Raji (cell line): ENCODE data around the gene PRKCE.

ENCODE experiments used
- POLR2A ChIP-seq: IDR thresholded peaks from 2 replicates; pipeline ENCODE4 v1.6.1; 2011; ENCODE audit warnings: low read depth, low read length, control low read depth; ENCODE audit not compliant: insufficient read depth

Gene PRKCE

DNA sequence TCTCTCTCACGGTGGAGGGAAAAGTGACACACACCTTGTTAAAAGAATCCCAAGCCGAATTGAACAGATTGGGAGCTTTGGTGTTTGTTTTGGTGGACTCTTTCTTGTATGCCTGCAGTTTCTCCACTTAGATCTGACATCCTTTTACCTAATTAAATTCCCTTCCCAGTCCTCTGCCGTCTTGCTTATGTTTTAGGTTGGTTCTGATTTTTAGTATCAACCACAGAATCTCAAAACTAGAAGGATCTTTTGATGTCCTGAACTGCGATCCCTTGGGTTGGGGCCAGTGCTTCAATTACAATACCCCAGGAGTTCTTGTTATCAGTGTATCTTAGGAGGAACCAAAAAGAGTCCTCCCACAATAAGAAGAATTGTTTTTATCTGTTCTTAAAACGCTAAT, 112.3 kb downstream of the PRKCE start:
- TF ChIP-seq POLR2A: no peak

DNA sequence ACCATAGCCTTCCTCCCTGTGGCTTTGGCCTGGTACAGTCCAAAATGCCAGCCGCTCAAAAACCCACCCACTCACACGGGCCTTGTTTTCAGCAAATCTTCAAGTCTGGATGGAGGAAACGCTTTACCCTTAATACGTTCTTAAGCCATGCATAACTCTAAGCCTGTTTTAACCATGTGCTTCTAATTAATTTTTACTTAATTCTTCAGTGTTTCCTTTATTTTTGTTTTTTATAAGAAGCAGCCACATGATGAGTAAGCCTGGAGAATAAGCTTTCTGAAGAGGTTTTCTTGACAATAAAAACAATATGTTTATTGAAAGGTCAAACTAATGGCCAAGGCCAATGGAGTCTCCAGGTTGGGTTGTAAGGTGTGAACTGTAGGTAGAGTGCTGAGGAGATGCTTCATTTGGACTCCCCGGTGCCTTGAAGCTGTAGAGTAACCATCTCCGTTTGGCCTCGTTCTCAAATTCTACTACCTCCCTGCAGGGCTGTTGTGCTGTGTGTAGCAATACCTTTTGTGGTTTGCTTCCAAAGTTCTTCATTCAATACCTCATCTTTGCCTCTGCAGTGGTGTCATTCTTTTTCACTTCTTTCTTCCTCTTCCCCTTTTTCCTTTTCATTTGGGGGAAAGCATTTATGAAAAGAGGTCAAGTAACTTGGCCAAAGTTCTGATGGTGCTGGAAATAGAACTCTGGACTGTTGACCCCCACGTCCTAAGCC, 113.7 kb downstream of the PRKCE start:
- TF ChIP-seq POLR2A: no peak

GRCh38 chr2:45765728-45766254, 114.3 kb downstream of the PRKCE start:
- no peak for TF ChIP-seq POLR2A

DNA sequence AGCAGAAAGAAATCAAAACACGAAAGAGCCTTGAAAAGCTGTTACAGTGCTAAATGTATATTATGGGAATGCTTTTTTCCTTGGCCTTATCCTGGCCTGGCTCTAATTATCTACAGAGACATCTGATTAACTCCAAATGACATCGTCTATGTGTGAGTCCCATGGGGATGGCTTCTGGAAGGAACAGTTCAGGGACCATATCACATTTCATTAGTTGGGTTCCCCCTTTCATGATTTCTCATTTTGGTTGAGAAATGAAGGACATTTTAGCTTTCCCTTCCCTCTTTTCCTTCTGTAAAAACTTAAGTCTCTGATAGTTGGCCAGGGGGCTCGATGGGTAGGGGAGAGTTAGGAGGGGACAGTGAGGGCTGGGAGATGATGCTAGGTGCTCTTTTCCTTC, 116.7 kb downstream of the PRKCE start:
- no peak for TF ChIP-seq POLR2A

DNA sequence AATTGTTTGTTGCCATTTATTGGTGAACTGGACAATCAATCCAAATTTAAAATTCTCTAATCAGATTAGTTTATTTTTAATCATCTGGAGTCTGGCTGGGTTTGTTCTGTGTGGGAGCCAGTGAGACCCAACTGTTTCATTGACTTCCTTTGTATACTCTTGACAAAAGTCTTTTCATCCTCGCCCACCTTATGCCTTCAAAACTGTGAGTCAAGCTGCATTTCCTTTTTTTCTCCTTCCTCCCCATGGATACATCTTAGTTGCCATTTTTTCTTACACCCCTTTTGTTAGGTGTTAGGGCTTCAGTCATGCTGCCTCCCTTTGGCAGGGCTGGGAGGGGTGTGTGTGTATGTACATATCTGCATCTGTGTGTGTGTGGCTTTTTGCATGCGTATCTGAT, 117.6 kb downstream of the PRKCE start:
- TF ChIP-seq POLR2A: no peak

DNA sequence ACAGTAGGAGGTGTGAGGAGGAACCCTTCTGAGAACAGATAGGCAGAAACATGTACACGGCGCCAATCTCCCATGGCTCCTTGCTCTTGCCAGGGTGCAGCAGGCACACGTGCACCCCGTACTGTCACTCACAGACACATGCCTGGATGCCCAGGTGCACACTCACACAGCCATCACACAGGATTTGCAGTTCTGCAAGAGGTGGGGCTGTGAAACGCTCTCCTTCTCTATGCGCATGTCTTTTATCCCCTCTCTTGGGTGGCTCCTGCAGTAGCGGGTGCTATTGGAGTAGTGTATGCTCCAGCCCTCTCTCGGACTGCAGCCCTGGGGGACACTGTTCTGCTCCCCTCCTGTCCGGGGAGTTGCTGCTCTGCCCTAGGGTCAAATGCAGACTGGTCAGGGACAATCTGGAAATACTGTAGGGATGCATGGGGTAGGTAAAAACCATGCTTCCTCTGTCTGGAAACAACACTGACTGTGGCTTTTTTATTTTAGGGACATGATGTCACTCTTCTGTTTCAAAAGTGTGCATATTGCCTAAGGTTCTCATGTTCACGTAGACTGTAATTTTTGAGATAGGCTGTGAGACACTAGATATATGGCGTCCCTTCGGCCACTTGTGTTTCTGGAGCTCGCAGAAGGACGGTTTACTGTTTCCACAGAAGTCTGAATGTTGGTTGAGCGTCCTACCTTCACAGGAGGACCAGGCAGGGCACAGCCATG, 118.5 kb downstream of the PRKCE start:
- TF ChIP-seq POLR2A: no peak

- no peak for TF ChIP-seq POLR2A
These were observed 119.3 kb downstream of the PRKCE start for GRCh38 chr2:45770811-45771210.

DNA sequence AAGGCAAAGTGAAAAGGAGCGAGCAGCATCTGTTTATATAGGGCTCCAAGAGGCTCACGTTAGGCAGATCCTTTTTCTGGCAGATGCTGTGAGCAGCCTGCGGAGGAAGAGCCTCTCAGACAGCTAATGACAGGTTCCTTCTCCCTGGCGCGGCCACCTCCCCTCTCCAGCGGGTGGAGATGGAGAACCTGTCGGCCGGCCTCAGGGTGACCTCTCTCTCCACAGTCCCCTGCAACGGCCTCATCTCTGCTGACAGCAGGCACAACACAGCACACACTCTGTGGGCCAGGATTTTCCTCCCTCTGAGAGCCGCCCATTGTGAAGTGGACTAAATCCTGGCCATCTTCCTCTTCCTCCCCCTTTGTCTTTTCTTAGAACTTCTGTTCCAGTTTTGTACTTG, 119.8 kb downstream of the PRKCE start:
- TF ChIP-seq POLR2A: no peak

- TF ChIP-seq POLR2A: no peak
These were observed 120.6 kb downstream of the PRKCE start for GRCh38 chr2:45772038-45772437.

DNA sequence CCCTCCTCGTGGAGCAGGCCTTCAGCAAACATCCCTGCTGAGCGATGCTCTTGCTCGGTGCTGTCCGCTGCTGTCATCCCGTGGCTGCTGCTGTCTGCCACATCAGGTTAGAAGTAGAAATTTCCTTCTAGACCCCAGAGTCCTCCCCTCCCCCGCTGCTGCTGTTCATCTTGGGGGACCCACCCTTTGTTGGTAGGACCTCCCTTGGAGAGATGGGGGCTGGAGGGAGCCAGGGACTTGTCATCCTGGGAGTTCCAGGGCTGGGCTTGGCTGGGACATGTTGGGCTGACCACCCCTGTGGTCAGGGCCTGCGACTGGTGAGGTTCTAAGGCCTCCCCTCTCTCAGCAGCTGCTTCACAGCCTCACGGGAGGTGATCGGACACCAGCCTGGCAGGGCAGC, 122.4 kb downstream of the PRKCE start:
- no peak for TF ChIP-seq POLR2A

DNA sequence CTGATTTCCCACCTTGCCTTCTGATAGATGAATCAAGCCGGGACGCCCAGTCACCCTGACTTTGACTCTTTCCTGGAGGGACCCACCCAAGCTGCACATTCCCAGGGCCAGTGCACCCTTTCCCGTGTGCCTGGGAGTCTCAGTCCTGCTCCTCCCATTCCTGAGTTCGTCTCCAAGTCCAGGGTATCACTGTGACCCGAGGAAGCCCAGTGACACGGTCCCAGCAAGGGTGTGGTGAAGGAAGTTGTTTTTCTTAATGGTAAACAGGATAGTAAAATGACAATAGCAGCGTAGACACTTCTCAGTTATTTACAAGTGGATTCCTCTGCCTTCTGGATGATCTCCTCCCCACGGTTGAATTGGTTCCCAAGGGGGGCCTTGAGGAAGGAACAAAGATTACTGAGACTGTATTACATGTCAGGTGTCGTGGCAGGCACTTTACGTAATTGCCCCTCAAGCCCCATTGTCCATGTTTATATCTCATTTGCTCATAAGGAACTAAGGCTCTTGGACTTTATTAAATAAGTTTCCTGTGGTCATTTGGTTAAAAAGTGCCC, 123.3 kb downstream of the PRKCE start:
- no peak for TF ChIP-seq POLR2A

GRCh38 chr2:45776160-45776955, 124.9 kb downstream of the PRKCE start:
- TF ChIP-seq POLR2A: no peak

GRCh38 chr2:45777996-45778719, 126.7 kb downstream of the PRKCE start:
- no peak for TF ChIP-seq POLR2A

GRCh38 chr2:45778720-45779171, 127.3 kb downstream of the PRKCE start:
- TF ChIP-seq POLR2A: no peak
